ENCODE measurements around the gene GSTO2.

Gene GSTO2

GRCh38 chr10:104349623-104350126 lies 80.7 kb downstream of the GSTO2 start:
- H2BK120ac ChIP-seq (ENCODE audit: insufficient read depth, low read length, poor library complexity), result no peak overlapping the region
- no peaks in the 10 kb centered on the region for H3K79me1 ChIP-seq (ENCODE audit: low read length)
- H3K79me2 ChIP-seq (ENCODE audit: control insufficient read depth, insufficient read depth, low read length, poor library complexity), result no peaks in the 10 kb centered on the region
- H2AK5ac ChIP-seq (ENCODE audit: low read length), result no peak overlapping the region
- H3K4ac ChIP-seq (ENCODE audit: low read depth, low read length), result no peak overlapping the region
- H3K27me3 ChIP-seq (ENCODE audit: insufficient read depth, low read length), result no peaks in the 10 kb centered on the region
- peaks cover 0 to 5% of the 10 kb centered on the region in 2 experiments for H3K4me1 ChIP-seq (ENCODE audit: control insufficient read depth in 1 of 2, insufficient read depth in 2 of 2, low read length in 2 of 2)
- peak overlapping the region; percentile 3 for H4K91ac ChIP-seq (ENCODE audit: low read depth, low read length)
- H4K8ac ChIP-seq (ENCODE audit: low read depth, low read length), result no peak overlapping the region
- H3K27ac ChIP-seq (ENCODE audit: low read depth, low read length), result peak overlapping the region; percentile 37
- H3K9ac ChIP-seq (ENCODE audit: low read length), result no peak overlapping the region
- WGBS (ENCODE audit: extremely low coverage, insufficient coverage, insufficient read length), result no CpG with 5 or more reads among the region's 5 CpGs
- H3K9me3 ChIP-seq (ENCODE audit: insufficient read depth, low read depth, low read length), result peaks cover 2% of the 10 kb centered on the region
- H3K36me3 ChIP-seq (ENCODE audit: control insufficient read depth in 1 of 2, insufficient read depth in 2 of 2, low read length in 2 of 2), result no peaks in the 10 kb centered on the region
- no peak overlapping the region for H3K14ac ChIP-seq (ENCODE audit: low read length)
- H3K18ac ChIP-seq (ENCODE audit: low read length), result no peak overlapping the region
- no peak overlapping the region for H4K12ac ChIP-seq (ENCODE audit: low read depth, low read length)
- H2BK12ac ChIP-seq (ENCODE audit: low read length), result no peak overlapping the region
- DNase-seq, result peak; percentile 89 to 97
- H3K4me3 ChIP-seq (ENCODE audit: low read depth, low read length), result no peak overlapping the region
- H2AFZ ChIP-seq (ENCODE audit: insufficient read depth, low read length, poor library complexity), result no peak overlapping the region
- no peak overlapping the region for H2BK5ac ChIP-seq (ENCODE audit: low read depth, low read length, poor library complexity)
- H3K4me2 ChIP-seq (ENCODE audit: low read length), result peak overlapping the region; percentile 35
- no peak overlapping the region for H3K23ac ChIP-seq (ENCODE audit: low read length)

- no peaks in the 10 kb centered on the region for H3K27me3 ChIP-seq (ENCODE audit: insufficient read depth, low read length)
- no peak overlapping the region for H3K14ac ChIP-seq (ENCODE audit: low read length)
- H2AK5ac ChIP-seq (ENCODE audit: low read length), result no peak overlapping the region
- peaks cover 0 to 5% of the 10 kb centered on the region in 2 experiments for H3K4me1 ChIP-seq (ENCODE audit: control insufficient read depth in 1 of 2, insufficient read depth in 2 of 2, low read length in 2 of 2)
- no peak overlapping the region for H4K12ac ChIP-seq (ENCODE audit: low read depth, low read length)
- peak in 1 of 2 donors; percentile 81 for DNase-seq
- H4K91ac ChIP-seq (ENCODE audit: low read depth, low read length), result no peak overlapping the region
- WGBS (ENCODE audit: extremely low coverage, insufficient coverage, insufficient read length), result no CpG with 5 or more reads among the region's 6 CpGs
- H2BK120ac ChIP-seq (ENCODE audit: insufficient read depth, low read length, poor library complexity), result no peak overlapping the region
- no peaks in the 10 kb centered on the region for H3K79me2 ChIP-seq (ENCODE audit: control insufficient read depth, insufficient read depth, low read length, poor library complexity)
- no peak overlapping the region for H3K4me3 ChIP-seq (ENCODE audit: low read depth, low read length)
- H2AFZ ChIP-seq (ENCODE audit: insufficient read depth, low read length, poor library complexity), result no peak overlapping the region
- no peak overlapping the region for H3K18ac ChIP-seq (ENCODE audit: low read length)
- H2BK5ac ChIP-seq (ENCODE audit: low read depth, low read length, poor library complexity), result no peak overlapping the region
- no peak overlapping the region for H4K8ac ChIP-seq (ENCODE audit: low read depth, low read length)
- no peak overlapping the region for H3K4ac ChIP-seq (ENCODE audit: low read depth, low read length)
- no peak overlapping the region for H3K23ac ChIP-seq (ENCODE audit: low read length)
- H3K9ac ChIP-seq (ENCODE audit: low read length), result no peak overlapping the region
- H3K4me2 ChIP-seq (ENCODE audit: low read length), result peak overlapping the region; percentile 35
- H3K36me3 ChIP-seq (ENCODE audit: control insufficient read depth in 1 of 2, insufficient read depth in 2 of 2, low read length in 2 of 2), result no peaks in the 10 kb centered on the region
- no peaks in the 10 kb centered on the region for H3K79me1 ChIP-seq (ENCODE audit: low read length)
- no peak overlapping the region for H2BK12ac ChIP-seq (ENCODE audit: low read length)
- H3K27ac ChIP-seq (ENCODE audit: low read depth, low read length), result peak overlapping the region; percentile 37
- H3K9me3 ChIP-seq (ENCODE audit: insufficient read depth, low read depth, low read length), result peaks cover 2% of the 10 kb centered on the region
Measured at GRCh38 chr10:104350127-104350635, 81.2 kb downstream of the GSTO2 start.

GRCh38 chr10:104351061-104351702 lies 82.2 kb downstream of the GSTO2 start:
- Histone ChIP-seq H3K79me2 (ENCODE audit: control insufficient read depth, insufficient read depth, low read length, poor library complexity) (no peaks in the 10 kb centered on the region), H3K4me3 (ENCODE audit: low read depth, low read length) (no peak overlapping the region), H4K12ac (ENCODE audit: low read depth, low read length) (no peak overlapping the region), H3K36me3 (ENCODE audit: control insufficient read depth in 1 of 2, insufficient read depth in 2 of 2, low read length in 2 of 2) (no peaks in the 10 kb centered on the region), H2BK120ac (ENCODE audit: insufficient read depth, low read length, poor library complexity) (no peak overlapping the region), H3K9me3 (ENCODE audit: insufficient read depth, low read depth, low read length) (peaks cover 2% of the 10 kb centered on the region), H2BK12ac (ENCODE audit: low read length) (no peak overlapping the region), H4K91ac (ENCODE audit: low read depth, low read length) (no peak overlapping the region), H3K27me3 (ENCODE audit: insufficient read depth, low read length) (no peaks in the 10 kb centered on the region), H3K27ac (ENCODE audit: low read depth, low read length) (no peak overlapping the region), H2AK5ac (ENCODE audit: low read length) (no peak overlapping the region), H3K14ac (ENCODE audit: low read length) (no peak overlapping the region), H3K18ac (ENCODE audit: low read length) (no peak overlapping the region), H3K79me1 (ENCODE audit: low read length) (no peaks in the 10 kb centered on the region), H3K4me2 (ENCODE audit: low read length) (no peak overlapping the region), H3K9ac (ENCODE audit: low read length) (no peak overlapping the region), H2BK5ac (ENCODE audit: low read depth, low read length, poor library complexity) (no peak overlapping the region), H3K23ac (ENCODE audit: low read length) (no peak overlapping the region), H4K8ac (ENCODE audit: low read depth, low read length) (no peak overlapping the region), H3K4ac (ENCODE audit: low read depth, low read length) (no peak overlapping the region), H3K4me1 (ENCODE audit: control insufficient read depth in 1 of 2, insufficient read depth in 2 of 2, low read length in 2 of 2) (peaks cover 0 to 5% of the 10 kb centered on the region in 2 experiments), H2AFZ (ENCODE audit: insufficient read depth, low read length, poor library complexity) (no peak overlapping the region)
- WGBS (ENCODE audit: extremely low coverage, insufficient coverage, insufficient read length), result no CpG with 5 or more reads among the region's 2 CpGs
- peak; percentile 52 to 76 for DNase-seq

- Histone ChIP-seq H2BK12ac (ENCODE audit: low read length) (no peak overlapping the region), H3K79me1 (ENCODE audit: low read length) (no peaks in the 10 kb centered on the region), H2AK5ac (ENCODE audit: low read length) (no peak overlapping the region), H4K8ac (ENCODE audit: low read depth, low read length) (no peak overlapping the region), H2BK5ac (ENCODE audit: low read depth, low read length, poor library complexity) (no peak overlapping the region), H4K12ac (ENCODE audit: low read depth, low read length) (no peak overlapping the region), H3K4me2 (ENCODE audit: low read length) (no peak overlapping the region), H3K27me3 (ENCODE audit: insufficient read depth, low read length) (no peaks in the 10 kb centered on the region), H3K4me1 (ENCODE audit: control insufficient read depth in 1 of 2, insufficient read depth in 2 of 2, low read length in 2 of 2) (peaks cover 0 to 5% of the 10 kb centered on the region in 2 experiments), H4K91ac (ENCODE audit: low read depth, low read length) (no peak overlapping the region), H3K23ac (ENCODE audit: low read length) (no peak overlapping the region), H3K36me3 (ENCODE audit: control insufficient read depth in 1 of 2, insufficient read depth in 2 of 2, low read length in 2 of 2) (no peaks in the 10 kb centered on the region), H3K9me3 (ENCODE audit: insufficient read depth, low read depth, low read length) (peaks cover 2% of the 10 kb centered on the region), H3K9ac (ENCODE audit: low read length) (no peak overlapping the region), H3K27ac (ENCODE audit: low read depth, low read length) (no peak overlapping the region), H3K14ac (ENCODE audit: low read length) (no peak overlapping the region), H2AFZ (ENCODE audit: insufficient read depth, low read length, poor library complexity) (no peak overlapping the region), H3K4me3 (ENCODE audit: low read depth, low read length) (no peak overlapping the region), H2BK120ac (ENCODE audit: insufficient read depth, low read length, poor library complexity) (no peak overlapping the region), H3K4ac (ENCODE audit: low read depth, low read length) (no peak overlapping the region), H3K79me2 (ENCODE audit: control insufficient read depth, insufficient read depth, low read length, poor library complexity) (no peaks in the 10 kb centered on the region), H3K18ac (ENCODE audit: low read length) (no peak overlapping the region)
- peak in 1 of 2 donors; percentile 14 for DNase-seq
- no CpG with 5 or more reads among the region's 1 CpG for WGBS (ENCODE audit: extremely low coverage, insufficient coverage, insufficient read length)
Measured at GRCh38 chr10:104351919-104352318, 82.9 kb downstream of the GSTO2 start.

Data from trophoblast cell (in vitro differentiated cells and primary cell).